NCI-H1105 treated with DMSO at 0.1 percent for 48 hours (cell line): Measurements from ENCODE around the gene AARS2.

Experiments used
- DNase-seq: peaks from one replicate; lab custom pipeline; 2025; lab: John Stamatoyannopoulos, UW

The AARS2 gene

DNA sequence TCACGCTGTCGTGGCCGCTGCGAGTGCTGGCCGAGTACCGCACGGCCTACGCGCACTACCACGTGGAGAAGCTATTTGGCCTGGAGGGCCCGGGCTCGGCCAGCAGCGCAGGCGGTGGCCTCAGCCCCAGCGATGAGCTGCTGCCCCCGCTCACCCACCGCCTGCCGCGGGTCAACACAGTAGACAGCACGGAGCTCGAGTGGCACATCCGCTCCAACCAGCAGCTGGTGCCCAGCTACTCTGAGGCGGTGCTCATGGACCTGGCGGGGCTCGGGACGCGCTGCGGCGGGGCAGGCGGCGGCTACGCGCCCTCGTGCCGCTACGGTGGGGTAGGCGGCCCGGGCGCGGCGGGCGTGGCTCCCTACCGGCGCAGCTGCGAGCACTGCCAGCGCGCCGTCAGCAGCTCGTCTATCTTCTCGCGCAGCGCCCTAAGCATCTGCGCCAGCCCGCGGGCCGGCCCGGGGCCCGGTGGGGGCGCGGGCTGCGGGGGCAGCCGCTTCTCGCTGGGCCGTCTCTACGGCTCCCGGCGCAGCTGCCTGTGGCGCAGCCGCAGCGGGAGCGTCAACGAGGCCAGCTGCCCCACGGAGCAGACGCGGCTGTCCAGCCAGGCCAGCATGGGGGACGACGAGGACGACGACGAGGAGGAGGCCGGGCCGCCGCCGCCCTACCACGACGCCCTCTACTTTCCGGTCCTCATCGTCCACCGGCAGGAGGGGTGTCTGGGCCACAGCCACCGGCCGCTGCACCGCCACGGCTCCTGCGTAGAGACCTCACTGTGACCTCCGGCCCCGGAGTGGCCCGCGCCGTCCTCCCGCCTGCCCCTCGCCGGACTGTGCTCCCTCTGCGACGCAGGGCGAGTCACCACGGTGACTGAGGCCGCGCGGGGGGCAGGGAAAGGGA lies 37.1 kb downstream of the AARS2 start:
- DNase-seq, result no peak

DNA sequence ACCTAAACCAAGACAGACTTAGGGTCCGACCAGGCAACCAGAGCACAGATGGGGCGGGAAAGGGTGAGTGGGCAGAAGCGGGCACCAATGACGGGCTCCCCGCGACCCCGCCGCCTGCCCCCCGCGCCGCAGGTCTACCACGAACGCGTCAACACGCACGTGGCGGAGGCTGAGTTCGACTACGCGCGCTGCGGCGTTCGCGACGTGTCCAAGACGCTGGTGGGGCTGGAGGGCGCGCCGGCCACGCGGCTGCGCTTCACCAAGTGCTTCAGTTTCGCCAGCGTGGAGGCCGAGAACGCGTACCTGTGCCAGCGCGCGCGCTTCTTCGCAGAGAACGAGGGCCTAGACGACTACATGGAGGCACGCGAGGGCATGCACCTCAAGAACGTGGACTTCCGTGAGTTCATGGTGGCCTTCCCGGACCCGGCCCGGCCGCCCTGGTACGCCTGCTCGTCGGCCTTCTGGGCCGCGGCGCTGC lies 37.8 kb downstream of the AARS2 start:
- DNase-seq, result no peak

DNA sequence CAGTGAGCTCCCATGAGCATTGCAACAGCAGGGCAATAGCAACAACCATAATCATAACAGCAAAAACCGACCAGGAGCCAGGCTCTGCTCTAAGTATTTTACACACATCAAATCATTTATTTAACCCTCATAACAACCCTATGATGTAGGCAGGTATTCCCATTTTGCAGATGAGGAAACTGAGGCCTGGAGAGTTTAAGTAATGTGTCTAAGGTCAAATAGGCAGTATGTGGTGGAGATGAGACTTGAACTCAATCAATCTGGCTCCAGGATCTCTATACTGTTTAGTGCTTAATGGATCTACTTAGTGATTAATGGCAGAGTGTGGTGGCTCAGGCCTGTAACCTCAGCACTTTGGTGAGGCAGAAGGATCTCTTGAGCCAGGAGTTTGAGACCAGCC lies 39.5 kb downstream of the AARS2 start:
- DNase-seq, result no peak

DNA sequence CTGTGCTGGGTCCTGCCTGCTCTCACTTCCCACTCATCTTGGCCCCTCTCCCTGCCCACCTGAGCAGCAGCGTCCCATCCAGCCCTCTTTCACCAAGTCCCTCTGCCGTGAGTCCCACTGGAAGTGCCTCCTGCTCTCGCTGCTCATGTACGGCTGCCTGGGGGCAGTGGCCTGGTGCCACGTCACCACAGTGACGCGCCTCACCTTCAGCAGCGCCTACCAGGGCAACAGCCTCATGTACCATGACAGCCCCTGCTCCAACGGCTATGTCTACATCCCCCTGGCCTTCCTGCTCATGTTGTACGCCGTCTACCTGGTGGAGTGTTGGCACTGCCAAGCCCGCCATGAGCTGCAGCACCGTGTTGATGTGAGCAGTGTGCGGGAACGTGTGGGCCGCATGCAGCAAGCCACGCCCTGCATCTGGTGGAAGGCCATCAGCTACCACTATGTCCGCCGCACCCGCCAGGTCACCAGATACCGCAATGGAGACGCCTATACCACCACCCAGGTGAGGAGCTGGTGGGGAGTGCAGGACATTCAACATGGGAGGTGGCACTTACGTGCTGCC lies 40.1 kb downstream of the AARS2 start:
- DNase-seq, result no peak

DNA sequence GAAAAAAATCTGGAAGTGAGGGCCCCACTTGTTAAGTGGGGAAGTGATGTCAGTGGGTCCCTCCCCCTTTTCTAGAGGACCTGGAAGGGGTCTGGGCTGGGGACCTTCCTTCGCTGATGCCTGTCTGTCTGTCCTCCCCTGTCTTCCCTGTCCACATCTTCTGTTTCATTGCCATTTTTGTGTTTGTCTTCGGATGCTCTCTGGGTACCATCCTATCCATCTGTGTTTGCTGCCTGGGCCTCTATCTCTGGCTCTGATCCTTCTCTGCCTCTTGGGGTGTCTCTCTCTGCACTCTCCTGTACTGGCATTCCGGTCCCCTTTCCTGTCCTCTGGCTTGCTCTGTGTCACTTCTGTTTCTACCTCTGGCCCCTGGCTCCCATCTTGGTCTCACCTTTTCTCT lies 40.6 kb downstream of the AARS2 start:
- DNase-seq, result no peak

DNA sequence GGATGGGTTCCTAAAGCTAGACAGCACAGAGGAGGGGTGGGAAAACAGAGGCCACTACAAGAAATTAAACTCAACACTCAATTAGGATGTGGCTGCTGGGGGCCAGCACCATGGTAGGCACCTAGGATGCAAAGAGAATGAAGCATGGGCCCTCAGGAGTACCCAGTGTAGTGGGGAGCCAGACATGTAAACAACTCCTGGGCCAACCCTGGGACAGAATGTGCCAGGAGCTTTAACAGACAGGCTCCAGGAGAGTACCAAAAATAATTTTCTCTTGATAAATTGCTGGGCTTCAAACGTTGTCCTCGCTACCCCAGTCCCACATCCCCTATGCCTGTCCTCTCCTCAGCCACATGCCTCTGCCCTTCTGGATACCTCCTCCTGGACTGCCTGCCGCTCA lies 41.2 kb downstream of the AARS2 start:
- DNase-seq, result no peak

DNA sequence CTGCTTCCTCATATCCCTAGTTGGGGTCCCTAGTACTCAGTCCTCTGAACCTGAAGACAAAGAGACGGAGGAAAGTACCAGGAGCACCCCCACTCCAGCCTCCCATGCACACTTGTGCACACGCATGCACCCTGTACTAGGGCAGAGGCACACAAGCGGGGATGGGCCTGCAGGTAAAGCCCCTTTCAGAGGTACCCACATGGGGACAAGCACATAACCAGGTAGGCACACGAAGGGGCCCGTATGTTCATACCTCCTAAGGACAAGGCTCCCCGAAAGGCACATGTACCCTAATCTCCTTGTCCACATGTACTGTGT lies 41.8 kb downstream of the AARS2 start:
- no peak for DNase-seq

DNA sequence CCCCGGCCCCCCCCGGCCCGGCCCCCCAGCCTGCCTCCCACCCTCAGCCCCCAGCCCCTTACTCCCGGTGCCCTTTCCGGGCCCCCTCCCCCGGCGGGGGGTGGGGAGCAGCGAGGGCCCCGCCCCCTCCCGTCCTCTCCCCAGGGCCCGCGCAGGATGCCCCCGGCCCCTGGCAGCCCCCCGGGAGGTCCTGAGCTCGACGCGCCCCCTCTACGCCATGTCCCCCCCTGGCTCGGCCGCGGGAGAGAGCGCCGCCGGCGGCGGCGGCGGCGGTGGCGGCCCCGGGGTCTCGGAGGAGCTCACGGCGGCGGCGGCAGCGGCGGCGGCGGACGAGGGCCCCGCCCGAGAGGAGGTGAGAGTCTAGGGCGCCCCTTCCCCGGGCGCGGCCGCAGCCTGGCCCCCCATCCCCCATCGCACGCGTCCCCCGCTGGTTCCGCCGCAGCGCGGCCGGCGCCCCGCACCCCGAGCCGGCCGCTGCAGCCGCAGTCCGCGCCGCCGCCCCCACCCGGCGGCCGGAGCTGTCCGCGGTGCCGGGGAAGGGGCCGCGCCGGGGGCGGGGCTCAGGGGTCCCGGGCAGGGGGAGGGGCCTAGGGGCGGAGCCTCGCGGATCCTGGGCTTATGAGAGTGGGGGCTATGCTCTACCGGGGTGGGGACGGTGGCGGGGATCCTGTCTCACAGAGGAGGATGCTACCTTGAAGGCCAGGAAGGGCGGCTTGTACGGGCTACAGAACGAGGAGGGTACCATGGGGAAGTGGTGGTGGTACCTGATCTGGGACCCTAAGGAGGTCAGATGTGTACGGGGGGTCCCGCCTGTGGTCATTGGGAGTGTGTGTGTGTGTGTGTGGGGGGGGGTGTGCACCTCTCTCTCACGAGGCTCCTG lies 42.4 kb downstream of the AARS2 start:
- peak; percentile 46 for DNase-seq

DNA sequence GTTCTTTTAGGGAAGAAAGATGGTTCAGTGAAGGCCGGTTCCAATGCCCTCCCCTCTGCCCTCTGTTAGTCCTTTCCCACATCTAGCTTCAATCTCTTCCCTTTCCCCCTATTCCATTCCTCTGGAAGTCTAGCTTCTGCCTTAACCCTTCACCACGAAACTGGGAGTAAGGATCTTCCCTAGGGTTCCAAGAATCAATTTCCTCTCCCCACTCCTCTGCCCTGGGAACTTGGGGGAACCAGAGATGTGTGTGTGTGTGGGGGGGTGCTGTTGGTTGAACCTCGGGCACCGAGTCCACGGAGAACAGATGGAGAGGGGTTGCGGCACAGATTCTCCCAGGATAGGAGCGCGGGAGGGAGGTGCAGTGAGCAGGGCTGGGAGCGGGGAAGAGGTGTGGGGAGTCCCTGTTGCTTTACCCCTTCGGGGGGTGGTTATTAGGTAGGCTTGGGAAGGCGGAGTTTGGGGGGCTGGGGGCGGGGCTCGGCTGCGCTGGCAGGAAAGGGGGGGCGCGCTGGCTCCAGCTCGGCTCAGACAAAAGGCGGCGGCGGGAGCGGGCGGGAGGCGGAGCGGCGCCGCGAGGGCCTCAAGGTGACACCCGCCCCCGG lies 43.1 kb downstream of the AARS2 start, which contains the start of gene TMEM151B:
Gene TMEM151B (plus strand): TSS at position 530 of the 605 bp plus-strand sequence. CDS start 293 bp downstream, outside the sequence.
- peak; percentile 16 for DNase-seq

DNA sequence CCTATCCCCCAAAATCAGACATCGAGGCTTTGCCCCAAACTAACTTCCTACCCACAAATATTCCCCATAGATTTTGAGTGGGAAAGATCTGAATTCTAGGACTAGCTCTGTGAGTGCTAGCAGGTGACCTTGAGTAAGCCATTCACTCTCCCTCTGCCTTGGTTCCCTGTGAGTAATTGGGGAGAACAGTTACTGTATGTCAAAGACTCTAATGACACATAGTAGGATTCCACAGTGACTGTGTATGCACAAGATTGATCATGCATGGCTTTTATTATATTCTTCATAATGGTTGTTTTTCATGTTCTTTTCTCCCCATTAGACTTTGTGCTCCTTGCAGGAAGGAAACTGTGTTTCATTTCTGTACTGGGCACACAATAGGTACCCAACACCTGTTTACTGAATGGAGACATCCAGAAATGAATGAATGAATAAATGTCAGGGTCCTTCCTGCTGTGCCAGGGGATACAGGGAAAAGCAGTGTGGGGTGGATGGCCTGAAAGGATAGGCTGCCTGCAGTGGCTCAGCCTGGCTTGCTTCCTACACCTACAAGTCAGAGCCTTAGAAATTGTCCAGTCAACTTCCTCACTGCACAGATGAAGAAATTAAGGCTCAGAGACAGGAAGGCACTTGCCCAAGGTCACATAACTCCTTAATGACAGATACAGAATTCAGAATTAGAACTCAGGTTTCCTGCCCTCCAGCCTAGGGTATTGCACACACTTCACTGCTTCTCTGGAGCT lies 43.8 kb downstream of the AARS2 start:
- no peak for DNase-seq

DNA sequence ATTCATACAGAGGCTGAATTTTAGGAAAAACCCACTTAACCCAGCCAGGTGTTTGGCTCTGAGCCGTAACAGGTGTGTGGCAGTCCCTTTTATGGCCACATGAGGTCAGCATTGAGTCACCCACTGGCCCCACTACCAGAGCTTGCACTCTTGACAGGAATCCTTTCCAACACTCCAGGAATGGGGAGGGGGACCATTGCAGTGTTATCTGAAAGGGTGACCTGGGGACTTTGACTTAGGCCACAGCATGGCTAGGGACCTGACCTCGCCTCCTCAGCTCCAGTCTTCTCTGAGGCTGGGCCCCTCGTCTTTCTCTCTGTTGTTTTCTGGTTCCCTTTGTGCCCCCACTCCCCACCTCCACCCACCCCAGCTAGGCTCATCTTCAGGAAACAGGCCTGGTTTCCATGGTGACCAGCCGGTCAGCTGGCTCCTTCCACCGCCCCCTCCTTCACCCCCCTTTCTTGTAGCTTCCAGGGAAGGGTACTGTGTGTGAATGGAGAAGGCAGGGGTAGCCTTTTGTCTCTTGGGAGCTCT lies 45.0 kb downstream of the AARS2 start:
- DNase-seq, result peak; percentile 83

DNA sequence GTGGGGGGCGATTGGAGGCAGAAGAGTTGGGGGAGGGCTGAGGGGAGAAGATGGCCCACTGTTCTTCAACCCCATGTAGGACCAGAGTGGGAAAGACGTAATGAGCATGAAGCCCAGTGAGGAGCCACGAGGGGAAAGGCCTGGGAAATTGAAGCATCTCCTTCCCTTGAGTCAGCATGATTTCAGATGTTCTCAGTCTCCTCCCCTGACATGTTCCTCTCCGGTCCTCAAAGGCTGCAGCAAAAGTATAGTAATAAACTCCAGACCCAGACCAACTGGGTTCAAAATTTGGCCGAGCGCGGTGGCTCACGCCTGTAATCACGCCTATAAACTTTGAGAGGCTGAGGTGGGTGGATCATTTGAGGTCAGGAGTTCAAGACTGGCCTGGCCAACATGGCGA lies 45.9 kb downstream of the AARS2 start:
- no peak for DNase-seq

DNA sequence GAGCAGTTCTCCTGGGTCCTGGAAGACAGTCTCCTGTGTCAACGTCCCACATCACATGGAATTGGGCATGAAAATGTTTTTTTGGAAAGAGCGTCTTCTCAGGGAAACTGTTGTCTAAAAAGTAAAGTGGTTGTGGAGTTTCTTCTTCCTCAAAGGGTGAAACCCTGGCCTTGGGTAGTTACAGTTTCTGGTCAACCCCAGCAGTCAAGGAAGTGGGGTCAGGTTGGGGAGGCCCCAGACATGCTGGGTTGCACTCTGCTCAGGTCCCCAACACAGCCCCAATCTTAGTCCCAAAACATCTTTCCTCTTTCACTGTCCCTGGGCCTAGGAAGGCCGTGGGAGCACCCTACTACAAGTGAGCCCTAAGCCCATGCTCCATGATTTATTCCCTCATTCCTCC lies 46.8 kb downstream of the AARS2 start:
- no peak for DNase-seq

DNA sequence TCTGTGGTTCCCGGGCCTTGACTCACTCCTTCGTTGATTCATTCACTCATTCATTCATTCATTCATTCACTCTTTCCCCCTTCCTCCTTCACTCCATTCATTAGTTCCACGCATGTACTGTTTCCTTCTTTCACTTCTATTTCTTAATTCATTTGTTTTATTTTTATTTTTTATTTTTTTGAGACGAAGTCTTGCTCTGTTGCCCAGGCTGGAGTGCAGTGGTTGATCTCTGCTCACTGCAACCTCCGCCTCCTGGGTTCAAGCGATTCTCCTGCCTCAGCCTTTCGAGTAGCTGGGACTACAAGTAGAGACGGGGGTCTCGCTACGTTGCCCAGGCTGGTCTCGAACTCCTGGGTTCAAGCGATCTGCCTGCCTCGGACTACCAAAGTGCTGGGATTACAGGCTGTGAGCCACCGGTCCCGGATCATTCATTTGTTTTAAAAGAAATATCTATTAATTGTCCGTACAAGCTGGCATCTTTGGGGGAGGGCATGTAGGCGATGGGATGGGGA lies 47.4 kb downstream of the AARS2 start:
- no peak for DNase-seq

DNA sequence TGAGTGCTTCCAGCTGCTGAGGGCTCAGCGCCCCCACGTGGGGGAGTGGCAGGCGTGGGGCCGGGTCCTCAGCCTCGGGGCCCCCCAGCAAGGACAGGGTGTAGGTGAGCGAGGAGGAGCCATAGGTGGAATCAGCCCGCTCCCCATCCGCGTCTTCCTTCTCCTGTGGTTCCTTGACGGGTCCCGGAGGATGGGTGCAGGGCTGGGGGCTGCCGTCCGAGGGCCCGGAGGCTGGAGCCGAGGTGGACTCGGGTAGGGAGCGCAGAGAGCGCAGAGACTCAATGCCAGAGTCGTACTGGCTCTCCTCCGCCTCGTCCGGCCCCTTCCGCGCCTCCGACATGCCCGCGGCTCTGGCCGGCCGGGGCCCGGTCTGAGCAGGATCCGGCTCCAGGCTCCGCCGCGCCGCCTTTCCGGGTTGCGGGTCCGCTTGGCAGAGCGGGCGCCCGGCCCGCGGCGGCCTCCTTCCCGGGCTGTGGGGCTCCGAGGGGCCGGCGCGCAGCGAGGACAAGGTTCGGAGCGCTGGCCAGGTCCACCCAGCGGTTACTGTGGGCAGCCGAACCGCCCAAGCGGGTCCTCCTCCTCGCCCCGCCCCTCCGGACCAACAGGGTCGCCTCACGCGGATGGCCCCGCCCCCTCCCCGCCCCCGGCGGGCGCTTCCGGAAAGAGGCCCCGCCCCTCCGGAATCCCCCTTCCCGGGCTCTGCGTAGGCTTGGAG lies 48.0 kb downstream of the AARS2 start, which contains the start of gene NFKBIE:
Gene NFKBIE (minus strand): TSS at position 545 of the 715 bp plus-strand sequence. CDS start 205 bp downstream, at position 340.
- DNase-seq, result peak; percentile 80

DNA sequence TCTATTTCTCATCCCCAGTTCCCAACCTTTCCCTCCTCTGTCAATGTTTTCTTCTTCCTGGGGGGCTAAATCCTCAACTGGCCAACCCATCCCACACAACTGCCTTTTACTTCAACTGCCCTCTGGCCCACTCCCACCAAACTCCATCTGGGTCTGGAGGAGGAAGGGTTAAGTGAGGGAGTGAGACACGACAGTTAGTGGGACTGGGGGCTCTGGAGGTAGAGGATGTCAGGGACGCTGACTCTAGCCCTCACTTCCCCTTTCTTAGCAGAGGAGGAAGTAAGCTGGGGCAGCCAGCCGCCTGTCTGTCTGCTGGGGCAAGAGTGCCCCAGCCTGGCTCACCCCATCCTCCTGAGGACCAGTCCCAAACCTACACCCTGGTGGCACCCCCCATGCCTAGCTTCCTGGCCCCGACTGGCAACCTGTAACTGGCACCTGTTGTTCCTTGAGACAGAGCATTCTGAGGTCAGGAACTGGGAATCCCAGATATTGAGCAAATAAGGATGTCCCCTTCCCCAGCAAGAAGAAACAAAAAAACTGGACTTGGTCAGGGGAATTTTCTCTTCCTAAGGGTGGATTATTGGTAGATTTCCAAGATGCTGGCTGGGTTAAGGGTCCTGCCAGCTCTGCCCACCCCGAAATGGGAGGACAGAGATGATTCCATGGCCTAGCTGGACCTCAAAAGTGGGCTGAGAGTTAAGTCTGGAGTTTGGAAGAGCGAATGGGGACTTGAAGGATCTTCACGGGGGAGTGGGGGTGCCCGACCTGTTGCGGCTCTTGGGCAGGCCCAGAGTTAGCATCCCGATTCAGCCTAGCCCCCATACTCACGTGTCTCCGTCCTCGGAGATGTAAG lies 48.8 kb downstream of the AARS2 start:
- no peak for DNase-seq

DNA sequence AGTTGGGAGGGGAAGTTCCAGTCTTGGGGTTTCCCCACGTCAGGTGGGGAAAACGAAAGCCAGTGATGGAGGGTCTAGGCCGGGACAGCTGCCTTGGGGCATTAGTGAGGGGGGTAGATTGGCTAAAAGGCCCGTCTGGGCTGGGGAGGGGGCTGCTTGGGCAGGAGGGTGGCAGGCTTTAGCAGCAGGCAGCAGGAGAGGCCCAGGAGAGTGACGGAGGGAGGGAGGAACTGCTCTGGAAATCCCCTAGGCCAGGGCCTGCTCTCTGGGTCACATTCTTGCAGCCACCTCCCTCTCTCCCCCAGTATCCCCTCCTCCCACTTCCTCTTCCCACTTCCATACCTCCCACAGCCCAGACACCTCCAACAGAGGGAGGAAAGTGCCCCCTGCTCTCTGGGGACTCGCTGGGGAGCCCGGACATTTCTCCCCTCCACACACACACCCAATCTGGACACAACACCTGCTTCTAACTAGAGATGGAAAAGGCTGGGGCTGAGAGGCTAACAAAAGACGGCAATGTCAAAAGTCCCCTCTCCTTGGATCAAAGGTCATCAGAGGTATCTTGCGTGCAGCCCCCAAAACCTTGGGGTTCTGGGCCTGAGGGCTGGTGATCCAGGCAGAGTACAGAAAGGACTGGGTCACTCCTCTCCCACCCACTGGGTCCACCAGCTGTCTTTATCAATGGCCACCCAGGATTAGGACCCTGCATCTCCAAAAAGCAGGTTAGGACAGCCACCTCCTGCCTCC lies 49.6 kb downstream of the AARS2 start:
- DNase-seq, result no peak
